ENCODE measurements around the gene MCRS1. TPM values are rescaled to one million over a fixed set of nuclear protein-coding genes. Genes with fewer than 3 reads are reported as not detected.

The MCRS1 gene
- total and polyA plus RNA-seq, 4 donors, result 20.0 to 33.1 (median 26.1) TPM

- no peaks in the 10 kb centered on the region for H3K27me3 ChIP-seq (ENCODE audit: control insufficient read depth in 4 of 4, insufficient read depth in 4 of 4, low read length in 3 of 4)
- TF ChIP-seq RAD21 (IDR thresholded peaks at IDR 0.05) (no peak), ATF3 (IDR thresholded peaks at IDR 0.05) (no peak), CTCF (IDR thresholded peaks at IDR 0.05; ENCODE audit: low read depth, low read length, missing input control) (no peak), NR2F2 (IDR thresholded peaks at IDR 0.05) (no peak), SP1 (IDR thresholded peaks at IDR 0.05) (no peak), FOXA1 (IDR thresholded peaks at IDR 0.05) (no peak), EGR1 (IDR thresholded peaks at IDR 0.05; ENCODE audit: low read depth in 2 of 2) (no peak), TAF1 (conservative IDR thresholded peaks at IDR 0.05) (no peak), JUND (IDR thresholded peaks at IDR 0.05) (no peak), FOXA2 (IDR thresholded peaks at IDR 0.05) (no peak), RXRA (IDR thresholded peaks at IDR 0.05) (no peak), HNF4A (conservative IDR thresholded peaks at IDR 0.05) (no peak), MAX (IDR thresholded peaks at IDR 0.05) (no peak), YY1 (IDR thresholded peaks at IDR 0.05) (no peak), REST (IDR thresholded peaks at IDR 0.05) (no peak), GABPA (IDR thresholded peaks at IDR 0.05 in 1 of 2, conservative IDR thresholded peaks at IDR 0.05 in 1 of 2) (no peak), HNF4G (IDR thresholded peaks at IDR 0.05) (no peak)
- TF ChIP-seq, protein P1, sequence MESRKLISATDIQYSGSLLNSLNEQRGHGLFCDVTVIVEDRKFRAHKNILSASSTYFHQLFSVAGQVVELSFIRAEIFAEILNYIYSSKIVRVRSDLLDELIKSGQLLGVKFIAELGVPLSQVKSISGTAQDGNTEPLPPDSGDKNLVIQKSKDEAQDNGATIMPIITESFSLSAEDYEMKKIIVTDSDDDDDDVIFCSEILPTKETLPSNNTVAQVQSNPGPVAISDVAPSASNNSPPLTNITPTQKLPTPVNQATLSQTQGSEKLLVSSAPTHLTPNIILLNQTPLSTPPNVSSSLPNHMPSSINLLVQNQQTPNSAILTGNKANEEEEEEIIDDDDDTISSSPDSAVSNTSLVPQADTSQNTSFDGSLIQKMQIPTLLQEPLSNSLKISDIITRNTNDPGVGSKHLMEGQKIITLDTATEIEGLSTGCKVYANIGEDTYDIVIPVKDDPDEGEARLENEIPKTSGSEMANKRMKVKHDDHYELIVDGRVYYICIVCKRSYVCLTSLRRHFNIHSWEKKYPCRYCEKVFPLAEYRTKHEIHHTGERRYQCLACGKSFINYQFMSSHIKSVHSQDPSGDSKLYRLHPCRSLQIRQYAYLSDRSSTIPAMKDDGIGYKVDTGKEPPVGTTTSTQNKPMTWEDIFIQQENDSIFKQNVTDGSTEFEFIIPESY (IDR thresholded peaks at IDR 0.05), result no peak
- no peak for DNase-seq (ENCODE audit: low spot score)
- H3K36me3 ChIP-seq (ENCODE audit: control insufficient read depth in 4 of 4, insufficient read depth in 3 of 4, low read depth in 1 of 4, low read length in 3 of 4), result peaks cover 2 to 16% (median 5%) of the 10 kb centered on the region in 4 donors
- WGBS, result 97% methylated on average over 7 of the region's 7 CpGs
- H3K9me3 ChIP-seq (ENCODE audit: control insufficient read depth in 4 of 4, low read length in 3 of 4), result no peaks in the 10 kb centered on the region
- no peaks in the 10 kb centered on the region for H3K4me1 ChIP-seq (ENCODE audit: control insufficient read depth in 4 of 4, insufficient read depth in 4 of 4, low read length in 3 of 4)
- H3K27ac ChIP-seq (ENCODE audit: low read depth in 1 of 2, low read length in 2 of 2), result no peak overlapping the region
- H3K4me3 ChIP-seq (ENCODE audit: low read depth in 1 of 3, low read length in 3 of 3), result no peak overlapping the region
- H3K9ac ChIP-seq (ENCODE audit: low read depth in 1 of 2, low read length in 2 of 2), result no peak overlapping the region
Measured at GRCh38 chr12:49527361-49528130, 40.4 kb downstream of the MCRS1 start.
